ENCODE data around the gene MANEAL. TPM values are rescaled to one million over a fixed set of nuclear protein-coding genes. Genes with fewer than 3 reads are reported as not detected.

Gene MANEAL
- total RNA-seq, 1 donor from 2014 or later, result 1.4 TPM

DNA sequence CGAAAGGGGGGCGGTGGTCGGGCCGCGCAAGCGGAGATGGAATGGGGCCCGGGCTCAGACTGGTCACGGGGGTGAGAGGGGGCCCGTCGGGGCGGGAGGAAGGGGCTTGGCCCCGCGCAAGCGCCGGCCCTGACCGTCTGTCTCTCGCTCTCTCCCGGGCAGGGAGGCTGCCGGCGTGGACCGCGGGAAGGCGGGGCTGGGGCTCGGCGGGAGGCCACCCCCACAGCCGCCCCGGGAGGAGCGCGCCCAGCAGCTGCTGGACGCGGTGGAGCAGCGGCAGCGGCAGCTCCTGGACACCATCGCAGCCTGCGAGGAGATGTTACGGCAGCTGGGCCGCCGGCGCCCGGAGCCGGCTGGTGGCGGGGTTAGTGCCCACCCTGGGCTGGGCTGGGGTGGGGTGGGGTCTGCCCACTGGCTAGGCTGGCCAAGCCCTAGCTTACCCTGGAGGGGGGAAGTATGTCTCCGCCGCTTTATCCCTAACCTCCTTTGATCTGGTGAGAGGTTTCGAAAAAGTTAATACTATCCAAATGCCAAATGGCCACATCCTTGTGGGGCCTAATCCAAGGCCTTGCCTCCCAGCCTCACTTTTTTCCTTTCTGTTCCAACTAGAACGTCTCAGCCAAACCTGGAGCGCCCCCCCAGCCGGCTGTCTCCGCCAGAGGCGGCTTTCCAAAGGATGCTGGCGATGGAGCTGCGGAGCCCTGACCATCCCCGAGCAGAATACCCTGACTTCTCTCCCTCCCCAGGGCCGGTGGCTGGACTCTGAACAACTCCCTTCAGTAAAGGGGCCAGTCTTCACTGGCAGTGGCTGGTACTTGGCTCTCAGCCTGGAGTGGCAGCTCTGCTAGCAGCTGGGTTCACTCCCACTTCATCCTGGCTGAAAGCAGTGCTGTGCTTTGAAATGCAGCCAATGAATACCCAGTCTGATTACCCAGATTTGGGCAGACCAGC lies 15.0 kb downstream of the MANEAL start:
- no peaks in the 10 kb centered on the region for H3K9me3 Mint-ChIP-seq (ENCODE audit: unreplicated experiment)
- peaks cover 13% of the 10 kb centered on the region for H3K36me3 Mint-ChIP-seq (ENCODE audit: low read depth, unreplicated experiment)
- H3K27me3 Mint-ChIP-seq (ENCODE audit: low read depth, unreplicated experiment), result no peaks in the 10 kb centered on the region
- no peak overlapping the region for H2AFZ ChIP-seq (ENCODE audit: low read depth, low read length)
- peak overlapping the region; percentile 91 for H3K4me3 Mint-ChIP-seq (ENCODE audit: unreplicated experiment)
- no peak for TF ChIP-seq EZH2 (IDR thresholded peaks at IDR 0.05; ENCODE audit: insufficient read depth, low read length)
- TF ChIP-seq, protein P1, sequence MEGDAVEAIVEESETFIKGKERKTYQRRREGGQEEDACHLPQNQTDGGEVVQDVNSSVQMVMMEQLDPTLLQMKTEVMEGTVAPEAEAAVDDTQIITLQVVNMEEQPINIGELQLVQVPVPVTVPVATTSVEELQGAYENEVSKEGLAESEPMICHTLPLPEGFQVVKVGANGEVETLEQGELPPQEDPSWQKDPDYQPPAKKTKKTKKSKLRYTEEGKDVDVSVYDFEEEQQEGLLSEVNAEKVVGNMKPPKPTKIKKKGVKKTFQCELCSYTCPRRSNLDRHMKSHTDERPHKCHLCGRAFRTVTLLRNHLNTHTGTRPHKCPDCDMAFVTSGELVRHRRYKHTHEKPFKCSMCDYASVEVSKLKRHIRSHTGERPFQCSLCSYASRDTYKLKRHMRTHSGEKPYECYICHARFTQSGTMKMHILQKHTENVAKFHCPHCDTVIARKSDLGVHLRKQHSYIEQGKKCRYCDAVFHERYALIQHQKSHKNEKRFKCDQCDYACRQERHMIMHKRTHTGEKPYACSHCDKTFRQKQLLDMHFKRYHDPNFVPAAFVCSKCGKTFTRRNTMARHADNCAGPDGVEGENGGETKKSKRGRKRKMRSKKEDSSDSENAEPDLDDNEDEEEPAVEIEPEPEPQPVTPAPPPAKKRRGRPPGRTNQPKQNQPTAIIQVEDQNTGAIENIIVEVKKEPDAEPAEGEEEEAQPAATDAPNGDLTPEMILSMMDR (IDR thresholded peaks at IDR 0.05; ENCODE audit: insufficient read depth, low read depth, low read length), result no peak
- H3K9ac ChIP-seq (ENCODE audit: low read length), result peak overlapping the region; percentile 83
- peaks cover 8% of the 10 kb centered on the region for H3K4me1 Mint-ChIP-seq (ENCODE audit: low read depth, unreplicated experiment)
- H3K27ac Mint-ChIP-seq (ENCODE audit: unreplicated experiment), result peak overlapping the region; percentile 93
- H3K27ac ChIP-seq (ENCODE audit: low read depth, low read length), result peak overlapping the region; percentile 75
- H4K20me1 ChIP-seq (ENCODE audit: insufficient read depth, low read length), result peaks cover 76% of the 10 kb centered on the region
- H3K4me1 ChIP-seq (ENCODE audit: insufficient read depth, low read length), result peaks cover 19% of the 10 kb centered on the region
- peaks cover 69% of the 10 kb centered on the region for H3K79me2 ChIP-seq (ENCODE audit: insufficient read depth, low read length)
- FAIRE-seq (no peak), DNase-seq (ENCODE audit: low read depth) (peak; percentile 60)
- peaks cover 32% of the 10 kb centered on the region for H3K36me3 ChIP-seq (ENCODE audit: insufficient read depth, low read length)
- H3K4me3 ChIP-seq (ENCODE audit: insufficient read depth, low read depth, low read length), result peak overlapping the region; percentile 74
- peak overlapping the region; percentile 98 for H3K4me2 ChIP-seq (ENCODE audit: low read length)
- no peaks in the 10 kb centered on the region for H3K9me3 ChIP-seq (ENCODE audit: insufficient read depth, low read depth, low read length)
- no peaks in the 10 kb centered on the region for H3K27me3 ChIP-seq (ENCODE audit: insufficient read depth, low read length)

DNA sequence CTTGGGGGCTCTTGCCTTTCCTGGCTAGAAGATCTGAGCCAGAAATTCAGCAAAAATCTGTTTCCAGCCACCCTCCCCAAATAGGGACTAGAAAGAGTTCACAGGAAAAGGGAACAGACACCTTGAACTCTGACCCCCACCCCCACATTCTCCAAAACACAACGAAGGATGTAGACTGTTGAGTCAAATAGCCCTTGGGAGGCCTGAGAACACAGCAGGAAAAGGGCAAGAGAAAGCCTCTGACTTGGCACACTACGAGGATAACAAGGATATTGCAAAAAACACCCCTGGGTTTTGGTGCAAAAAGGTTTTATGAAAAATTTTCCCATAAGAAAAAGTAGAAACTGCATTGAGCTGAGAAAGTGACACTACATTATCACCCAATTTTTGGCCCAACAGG lies 16.3 kb downstream of the MANEAL start:
- H3K4me1 ChIP-seq (ENCODE audit: insufficient read depth, low read length), result peaks cover 19% of the 10 kb centered on the region
- no peak overlapping the region for H3K27ac ChIP-seq (ENCODE audit: low read depth, low read length)
- Mint-ChIP-seq H3K36me3 (ENCODE audit: low read depth, unreplicated experiment) (peaks cover 14% of the 10 kb centered on the region), H3K9me3 (ENCODE audit: unreplicated experiment) (no peaks in the 10 kb centered on the region), H3K27ac (ENCODE audit: unreplicated experiment) (no peak overlapping the region), H3K4me1 (ENCODE audit: low read depth, unreplicated experiment) (peaks cover 8% of the 10 kb centered on the region), H3K27me3 (ENCODE audit: low read depth, unreplicated experiment) (no peaks in the 10 kb centered on the region), H3K4me3 (ENCODE audit: unreplicated experiment) (peak overlapping the region; percentile 69)
- TF ChIP-seq, protein P1 (IDR thresholded peaks at IDR 0.05; ENCODE audit: insufficient read depth, low read depth, low read length), result no peak
- no peak for TF ChIP-seq EZH2 (IDR thresholded peaks at IDR 0.05; ENCODE audit: insufficient read depth, low read length)
- H3K9ac ChIP-seq (ENCODE audit: low read length), result no peak overlapping the region
- H3K4me3 ChIP-seq (ENCODE audit: insufficient read depth, low read depth, low read length), result no peak overlapping the region
- peaks cover 19% of the 10 kb centered on the region for H3K36me3 ChIP-seq (ENCODE audit: insufficient read depth, low read length)
- H3K79me2 ChIP-seq (ENCODE audit: insufficient read depth, low read length), result peaks cover 69% of the 10 kb centered on the region
- H3K4me2 ChIP-seq (ENCODE audit: low read length), result peak overlapping the region; percentile 25
- DNase-seq (ENCODE audit: low read depth) (no peak), FAIRE-seq (no peak)
- H2AFZ ChIP-seq (ENCODE audit: low read depth, low read length), result no peak overlapping the region
- H4K20me1 ChIP-seq (ENCODE audit: insufficient read depth, low read length), result peaks cover 71% of the 10 kb centered on the region
- H3K27me3 ChIP-seq (ENCODE audit: insufficient read depth, low read length), result no peaks in the 10 kb centered on the region
- H3K9me3 ChIP-seq (ENCODE audit: insufficient read depth, low read depth, low read length), result no peaks in the 10 kb centered on the region

Data from astrocyte (in vitro differentiated cells and primary cell).